HEK293T (cell line): Measurements from ENCODE around the gene NF1.

Source experiments
- CTCF ChIA-PET: fragments of 350-600 bp; formaldehyde crosslinking; extraction: SDS; loops from one replicate; lab custom pipeline; 2021; ENCODE audit warnings: antibody characterized with exemption, inconsistent platforms; lab: Yijun Ruan, JAX
- POLR2A ChIA-PET: fragments of 350-600 bp; formaldehyde crosslinking; extraction: SDS; loops from one replicate; lab custom pipeline; 2020; ENCODE audit warnings: antibody characterized with exemption, inconsistent platforms; lab: Yijun Ruan, JAX
- DNase-seq: peaks from one replicate; pipeline ENCODE4 v3.0.0; 2012; ENCODE audit warnings: mixed read lengths; ENCODE audit errors: extremely low spot score
- ARNT ChIP-seq: fragments of 450-650 bp; IDR thresholded peaks from 2 replicates; pipeline ENCODE4 v1.6.1; 2017; ENCODE audit warnings: mild to moderate bottlenecking
- BHLHE40 ChIP-seq: fragments of 450-650 bp; IDR thresholded peaks from 2 replicates; pipeline ENCODE4 v1.6.1; 2016; ENCODE audit warnings: mild to moderate bottlenecking, moderate library complexity, borderline replicate concordance
- CTBP1 ChIP-seq: fragments of 450-650 bp; IDR thresholded peaks from 2 replicates; pipeline ENCODE4 v1.6.1; 2016; ENCODE audit warnings: borderline replicate concordance
- ELF4 ChIP-seq: fragments of 450-650 bp; IDR thresholded peaks from 2 replicates; pipeline ENCODE4 v1.6.1; 2017; ENCODE audit warnings: antibody characterized with exemption
- FOXA1 ChIP-seq: fragments of 450-650 bp; IDR thresholded peaks from 2 replicates; pipeline ENCODE4 v1.6.1; 2016; ENCODE audit warnings: mild to moderate bottlenecking
- FOXK2 ChIP-seq: fragments of 450-650 bp; IDR thresholded peaks from 2 replicates; pipeline ENCODE4 v1.6.1; 2016; ENCODE audit warnings: mild to moderate bottlenecking
- FOXM1 ChIP-seq: fragments of 450-650 bp; IDR thresholded peaks from 2 replicates; pipeline ENCODE4 v1.6.1; 2017; ENCODE audit warnings: mild to moderate bottlenecking, borderline replicate concordance
- HDGF ChIP-seq: fragments of 450-650 bp; IDR thresholded peaks from 2 replicates; pipeline ENCODE4 v1.6.1; 2017; ENCODE audit warnings: antibody characterized with exemption, borderline replicate concordance
- L3MBTL2 ChIP-seq: fragments of 450-650 bp; conservative IDR thresholded peaks from 2 replicates; pipeline ENCODE4 v1.6.1; 2016; ENCODE audit warnings: mild to moderate bottlenecking
- LEF1 ChIP-seq: fragments of 450-650 bp; IDR thresholded peaks from 2 replicates; pipeline ENCODE4 v1.6.1; 2017; ENCODE audit warnings: mild to moderate bottlenecking, borderline replicate concordance
- NFRKB ChIP-seq: fragments of 450-650 bp; IDR thresholded peaks from 2 replicates; pipeline ENCODE4 v1.6.1; 2016; ENCODE audit warnings: mild to moderate bottlenecking, moderate library complexity
- PKNOX1 ChIP-seq: fragments of 450-650 bp; IDR thresholded peaks from 2 replicates; pipeline ENCODE4 v1.6.1; 2016
- SP1 ChIP-seq: fragments of 450-650 bp; IDR thresholded peaks from 2 replicates; pipeline ENCODE4 v1.6.1; 2017
- SUZ12 ChIP-seq: fragments of 450-650 bp; IDR thresholded peaks from 2 replicates; pipeline ENCODE4 v1.6.1; 2016; ENCODE audit warnings: mild to moderate bottlenecking
- TARDBP ChIP-seq: fragments of 450-650 bp; IDR thresholded peaks from 2 replicates; pipeline ENCODE4 v1.6.1; 2016
- ZNF384 ChIP-seq: fragments of 450-650 bp; IDR thresholded peaks from 2 replicates; pipeline ENCODE4 v1.6.1; 2016

The NF1 gene

GRCh38 chr17:31294820-31295488, 200.2 kb downstream of the NF1 start:
- no peak for DNase-seq
- ChIA-PET POLR2A (no interaction called here), CTCF (no interaction called here)
- TF ChIP-seq ZNF384 = no peak
- TF ChIP-seq CTBP1 = no peak

- TF ChIP-seq TARDBP = no peak
- TF ChIP-seq LEF1 = no peak
- TF ChIP-seq PKNOX1 = no peak
- no peak for TF ChIP-seq ARNT
- no peak for TF ChIP-seq FOXK2
- no peak for TF ChIP-seq FOXM1
- TF ChIP-seq SUZ12 = no peak
- TF ChIP-seq CTBP1 = no peak
- no peak for TF ChIP-seq BHLHE40
- no peak for TF ChIP-seq FOXA1
- TF ChIP-seq NFRKB = no peak
- no peak for TF ChIP-seq HDGF
- no peak for TF ChIP-seq SP1
- TF ChIP-seq ELF4 = no peak
- TF ChIP-seq ZNF384 = no peak
- TF ChIP-seq L3MBTL2 = no peak
- POLR2A ChIA-PET = no interaction called here
- CTCF ChIA-PET = no interaction called here
- no peak for DNase-seq
Measured at GRCh38 chr17:31295489-31295871, 200.7 kb downstream of the NF1 start.

GRCh38 chr17:31296142-31296541, 201.4 kb downstream of the NF1 start:
- DNase-seq = no peak
- ChIA-PET POLR2A (no interaction called here), CTCF (no interaction called here)
- TF ChIP-seq FOXK2 (no peak), FOXA1 (no peak), BHLHE40 (no peak), PKNOX1 (no peak), HDGF (no peak)

- no peak for TF ChIP-seq BHLHE40
- no peak for TF ChIP-seq ARNT
- TF ChIP-seq ELF4 = no peak
- TF ChIP-seq SP1 = no peak
- TF ChIP-seq SUZ12 = no peak
- no peak for TF ChIP-seq FOXM1
- no peak for TF ChIP-seq FOXA1
- TF ChIP-seq HDGF = no peak
- no peak for TF ChIP-seq NFRKB
- no peak for TF ChIP-seq PKNOX1
- TF ChIP-seq LEF1 = no peak
- no peak for DNase-seq
- ChIA-PET CTCF (no interaction called here), POLR2A (no interaction called here)
Measured at GRCh38 chr17:31297090-31297489, 202.3 kb downstream of the NF1 start, which contains the start of gene OMG. Gene OMG, minus strand, starts transcription at chr17:31297239. Its CDS starts 908 bp downstream, at chr17:31296331.

GRCh38 chr17:31299624-31300023, 204.8 kb downstream of the NF1 start:
- TF ChIP-seq HDGF = no peak
- no peak for TF ChIP-seq ELF4
- no peak for TF ChIP-seq SUZ12
- no peak for DNase-seq
- POLR2A ChIA-PET = no interaction called here
- CTCF ChIA-PET = no interaction called here

- ChIA-PET POLR2A (no interaction called here), CTCF (no interaction called here)
- TF ChIP-seq SP1 (no peak), FOXM1 (no peak), HDGF (no peak), SUZ12 (no peak), CTBP1 (no peak), BHLHE40 (no peak), TARDBP (no peak), FOXK2 (no peak)
- DNase-seq = no peak
Measured at GRCh38 chr17:31307640-31308039, 212.9 kb downstream of the NF1 start.
